Endodermal cell (in vitro differentiated cells): ENCODE results near the gene DDC. TPM values are rescaled to one million over a fixed set of nuclear protein-coding genes. Genes with fewer than 3 reads are reported as not detected.

Source experiments
- DNase-seq: peaks from one replicate; pipeline ENCODE4 v3.0.0-alpha.2; 2017
- H3K27ac ChIP-seq: 2 replicates; pipeline ENCODE4 v1.5.1; 2013; ENCODE audit warnings: mild to moderate bottlenecking, low read depth, low read length, moderate library complexity
- H3K27me3 ChIP-seq: 2 replicates; pipeline ENCODE4 v1.6.1; 2013; ENCODE audit warnings: mild to moderate bottlenecking, low read length, moderate library complexity; ENCODE audit not compliant: insufficient read depth, control insufficient read depth, poor library complexity, severe bottlenecking
- H3K36me3 ChIP-seq: 2 replicates; pipeline ENCODE4 v1.7.0; 2013; ENCODE audit warnings: mild to moderate bottlenecking, low read length, moderate library complexity; ENCODE audit not compliant: control insufficient read depth, insufficient read depth
- H3K4me1 ChIP-seq: one replicate; pipeline ENCODE4 v1.7.0; 2013; ENCODE audit warnings: low read length; ENCODE audit not compliant: control insufficient read depth, insufficient read depth
- H3K4me3 ChIP-seq: 2 replicates; pipeline ENCODE4 v1.5.1; 2013; ENCODE audit warnings: mild to moderate bottlenecking, low read length, moderate library complexity
- H3K9ac ChIP-seq: 2 replicates; pipeline ENCODE4 v1.6.1; 2013; ENCODE audit warnings: mild to moderate bottlenecking, low read length, moderate library complexity; ENCODE audit not compliant: poor library complexity, severe bottlenecking; ENCODE audit errors: extremely low read depth
- H3K9me3 ChIP-seq: 2 replicates; pipeline ENCODE4 v1.6.1; 2013; ENCODE audit warnings: mild to moderate bottlenecking, low read length, moderate library complexity; ENCODE audit not compliant: control insufficient read depth
- H3K27ac Mint-ChIP-seq: 2 replicates; pipeline ENCODE4 v1.8.0; 2020; ENCODE audit warnings: mixed read lengths
- H3K27me3 Mint-ChIP-seq: 2 replicates; pipeline ENCODE4 v1.8.0; 2021; ENCODE audit warnings: mild to moderate bottlenecking, mixed read lengths; ENCODE audit not compliant: insufficient read depth
- H3K36me3 Mint-ChIP-seq: 2 replicates; pipeline ENCODE4 v1.8.0; 2020; ENCODE audit warnings: low read depth, mixed read lengths
- H3K4me1 Mint-ChIP-seq: 2 replicates; pipeline ENCODE4 v1.8.0; 2020; ENCODE audit warnings: mixed read lengths
- H3K4me3 Mint-ChIP-seq: 2 replicates; pipeline ENCODE4 v1.8.0; 2020; ENCODE audit warnings: mild to moderate bottlenecking, moderate library complexity, mixed read lengths
- H3K9me3 Mint-ChIP-seq: 2 replicates; pipeline ENCODE4 v1.8.0; 2020; ENCODE audit warnings: mild to moderate bottlenecking, mixed read lengths
- CTCF ChIP-seq: fragments of 200-600 bp; sonication (generic); conservative IDR thresholded peaks from 2 replicates; pipeline ENCODE4 v1.5.0; 2021; ENCODE audit warnings: antibody characterized with exemption, mild to moderate bottlenecking
- WGBS, 2 experiments: methylation state at CpG; one replicate each; pipeline versions ENCODE4 v1.1.5 to v1.1.7; 2013; ENCODE audit warnings: missing lambda C conversion rate in 2 of 2, mixed read lengths in 1 of 2; ENCODE audit not compliant: insufficient coverage in 1 of 2, insufficient read length in 1 of 2; 5-methylcytosine and 5-hydroxymethylcytosine counted together
- total RNA-seq, 2 donors: library from RNA; stranded (reverse); fragmentation: NEBNext Ultra II Directional in 1 of 2; extraction: Animal tissue kit (Norgen Biotek cat#: 25700) in 1 of 2; gene quantifications; 2 replicates in 1 of 2; 3 replicates in 1 of 2; pipeline ENCODE4 v1.2.1, GENCODE V29; 2021

DDC gene
- total RNA-seq, 2 donors from 2014 or later = 1.1 TPM

DNA sequence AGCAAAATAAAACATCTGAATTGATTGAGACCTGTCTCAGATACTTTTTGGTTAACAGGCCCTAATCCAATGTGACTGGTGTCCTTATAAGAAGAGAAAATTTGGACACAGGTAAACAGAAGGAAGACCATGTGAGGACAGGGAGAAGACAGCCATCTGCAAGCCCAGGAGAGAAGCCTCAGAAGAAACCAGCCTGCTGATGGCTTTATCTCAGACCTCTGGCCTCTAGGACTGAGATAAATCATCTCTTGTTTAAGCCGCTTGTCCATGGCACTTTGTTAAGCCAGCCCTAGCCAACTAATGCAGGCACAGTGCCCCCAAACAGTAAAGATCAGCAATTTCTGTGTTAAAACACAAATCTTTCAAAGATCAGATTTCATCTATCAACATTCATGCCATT is 73.3 kb downstream of the DDC start:
- Histone ChIP-seq H3K27me3 (no peaks in the 10 kb centered on the region), H3K9me3 (peaks cover 44% of the 10 kb centered on the region), H3K4me3 (peak overlapping the region; percentile 32), H3K27ac (no peak overlapping the region), H3K9ac (no peak overlapping the region), H3K4me1 (peaks cover 8% of the 10 kb centered on the region), H3K36me3 (no peaks in the 10 kb centered on the region)
- Mint-ChIP-seq H3K4me1 (peaks cover 21% of the 10 kb centered on the region), H3K4me3 (no peak overlapping the region), H3K27me3 (no peaks in the 10 kb centered on the region), H3K36me3 (no peaks in the 10 kb centered on the region), H3K9me3 (peaks cover 50% of the 10 kb centered on the region), H3K27ac (no peak overlapping the region)
- TF ChIP-seq CTCF = no peak
- DNase-seq = no peak
- WGBS, 2 experiments = 92 to 100% methylated on average over 1 of the region's 1 CpG

GRCh38 chr7:50491209-50491608 is 74.0 kb downstream of the DDC start:
- Histone ChIP-seq H3K36me3 (no peaks in the 10 kb centered on the region), H3K4me3 (peak overlapping the region; percentile 32), H3K9ac (no peak overlapping the region), H3K27ac (no peak overlapping the region), H3K9me3 (peaks cover 44% of the 10 kb centered on the region), H3K27me3 (no peaks in the 10 kb centered on the region), H3K4me1 (peaks cover 5% of the 10 kb centered on the region)
- WGBS, 2 experiments = 92% methylated on average over 4 of the region's 5 CpGs; no CpG with 5 or more reads in 1 of the 2 experiments
- no peaks in the 10 kb centered on the region for H3K36me3 Mint-ChIP-seq
- H3K4me1 Mint-ChIP-seq = peaks cover 14% of the 10 kb centered on the region
- DNase-seq = no peak
- H3K4me3 Mint-ChIP-seq = no peak overlapping the region
- no peak for TF ChIP-seq CTCF
- no peak overlapping the region for H3K27ac Mint-ChIP-seq
- H3K9me3 Mint-ChIP-seq = peaks cover 50% of the 10 kb centered on the region
- H3K27me3 Mint-ChIP-seq = no peaks in the 10 kb centered on the region

- H3K27me3 ChIP-seq = no peaks in the 10 kb centered on the region
Measured at GRCh38 chr7:50488379-50488778, 76.8 kb downstream of the DDC start.

More at GRCh38 chr7:50488379-50488778, 76.8 kb downstream of the DDC start:
- H3K36me3 ChIP-seq = no peaks in the 10 kb centered on the region
- DNase-seq = no peak
- Mint-ChIP-seq H3K9me3 (peaks cover 51% of the 10 kb centered on the region), H3K4me3 (no peak overlapping the region), H3K36me3 (no peaks in the 10 kb centered on the region), H3K27me3 (no peaks in the 10 kb centered on the region), H3K4me1 (peaks cover 11% of the 10 kb centered on the region), H3K27ac (no peak overlapping the region)
- H3K9me3 ChIP-seq = peaks cover 44% of the 10 kb centered on the region
- peaks cover 5% of the 10 kb centered on the region for H3K4me1 ChIP-seq
- no peak overlapping the region for H3K9ac ChIP-seq
- no peak for TF ChIP-seq CTCF
- no peak overlapping the region for H3K27ac ChIP-seq
- no peak overlapping the region for H3K4me3 ChIP-seq
